Brain microvascular endothelial cell (primary cell): Measurements from ENCODE around the gene SCAANT1.

ENCODE experiments used
- DNase-seq: peaks from one replicate; pipeline ENCODE4 v3.0.0-alpha.2; 2020
- H3K27ac ChIP-seq: fragments of 250-450 bp; sonication (Bioruptor Pico); 2 replicates; pipeline ENCODE4 v1.5.1; 2020; ENCODE audit warnings: mild to moderate bottlenecking, moderate library complexity
- H3K27me3 ChIP-seq: fragments of 250-450 bp; sonication (Bioruptor Pico); replicated peaks from 2 replicates; pipeline ENCODE4 v1.5.1; 2020; ENCODE audit warnings: mild to moderate bottlenecking
- H3K36me3 ChIP-seq: fragments of 250-450 bp; sonication (Bioruptor Pico); replicated peaks from 2 replicates; pipeline ENCODE4 v1.5.1; 2020; ENCODE audit warnings: mild to moderate bottlenecking
- H3K4me3 ChIP-seq: 2 replicates; pipeline ENCODE4 v1.5.1; 2011; ENCODE audit warnings: low read depth, mild to moderate bottlenecking, control low read depth, low read length, moderate library complexity
- CTCF ChIP-seq: IDR thresholded peaks from 2 replicates; pipeline ENCODE4 v1.5.1; 2011; ENCODE audit warnings: low read depth, mild to moderate bottlenecking, moderate library complexity, low read length, control low read depth, inconsistent platforms; ENCODE audit errors: missing control alignments
- in situ Hi-C: cut with HindIII; loops from 2 replicates; pipeline ENCODE4 v1.10.0; 2017; ENCODE audit warnings: low sequenced_read_pairs, low pct_ligation_motif_present

Gene SCAANT1

GRCh38 chr3:63862804-63863149, 49.4 kb downstream of the SCAANT1 start:
- Histone ChIP-seq H3K4me3 (peak overlapping the region; percentile 89), H3K27ac (no peak overlapping the region), H3K36me3 (no peaks in the 10 kb centered on the region), H3K27me3 (no peaks in the 10 kb centered on the region)
- in situ Hi-C loops = no loop called here
- no peak for DNase-seq
- TF ChIP-seq CTCF = no peak
